Measurements from ENCODE around the gene SAMD8. TPM values are rescaled to one million over a fixed set of nuclear protein-coding genes. Genes with fewer than 3 reads are reported as not detected.

The SAMD8 gene
- total and polyA plus RNA-seq, 2 of the 8 experiments (the other 6 are each of a cell fraction or from before 2014, with no cell fraction given), result 11.7 to 20.9 TPM

- FAIRE-seq (no peak), DNase-seq (ENCODE audit: low read depth in 1 of 2, low spot score in 2 of 2) (no peak)
- no peak overlapping the region for H3K27ac ChIP-seq (ENCODE audit: low read depth, low read length)
- CTCF ChIA-PET (ENCODE audit: partially characterized antibody), result no interaction called here
- no peak overlapping the region for H3K56ac ChIP-seq (replicated peaks; ENCODE audit: insufficient read length, low read depth, low read length)
- no peak overlapping the region for H2BK120ac ChIP-seq (replicated peaks; ENCODE audit: low read depth, low read length)
- no peak overlapping the region for H2BK20ac ChIP-seq (ENCODE audit: low read length)
- H3K9me3 ChIP-seq (ENCODE audit: insufficient read depth in 2 of 2, low read depth in 1 of 2, low read length in 1 of 2), result no peaks in the 10 kb centered on the region
- H2AFZ ChIP-seq (ENCODE audit: low read length), result 0 out of 2 replicates have a peak overlapping the region, but pooled peaks have one; percentile 72
- POLR2A ChIA-PET (ENCODE audit: partially characterized antibody), result no interaction called here
- H4K91ac ChIP-seq (replicated peaks; ENCODE audit: insufficient read length, low read length), result no peak overlapping the region
- no peaks in the 10 kb centered on the region; a peak in 2 of 7 replicates for H3K4me1 ChIP-seq (replicated peaks in 1 of 4; ENCODE audit: control insufficient read depth in 3 of 4, insufficient read depth in 4 of 4, low read length in 3 of 4)
- H3K4me3 ChIP-seq (ENCODE audit: extremely low read depth in 1 of 4, insufficient read depth in 2 of 4, low read depth in 3 of 4, low read length in 4 of 4), result no peak overlapping the region
- no peaks in the 10 kb centered on the region for H3K27me3 ChIP-seq (replicated peaks in 1 of 4; ENCODE audit: control insufficient read depth in 3 of 4, extremely low read depth in 1 of 4, insufficient read depth in 3 of 4, low read length in 3 of 4)
- H2AK5ac ChIP-seq (ENCODE audit: low read depth, low read length), result no peak overlapping the region
- H3K23ac ChIP-seq (ENCODE audit: insufficient read length), result no peak overlapping the region
- no peak overlapping the region for H2BK5ac ChIP-seq (ENCODE audit: low read depth, low read length)
- H3K23me2 ChIP-seq (ENCODE audit: low read depth, low read length), result no peaks in the 10 kb centered on the region
- H4K20me1 ChIP-seq (replicated peaks in 1 of 2; ENCODE audit: control insufficient read depth in 1 of 2, insufficient read depth in 2 of 2, low read length in 2 of 2), result no peaks in the 10 kb centered on the region
- no peak overlapping the region for H3K14ac ChIP-seq (ENCODE audit: insufficient read length)
- no peak overlapping the region for H3K4me2 ChIP-seq (ENCODE audit: insufficient read depth in 1 of 2, low read depth in 2 of 2, low read length in 2 of 2)
- no peak overlapping the region for H4K5ac ChIP-seq (ENCODE audit: insufficient read length, low read depth, low read length)
- 99% methylated on average over 4 of the region's 4 CpGs; no CpG with 5 or more reads in 1 of the 2 experiments for WGBS, 2 experiments (ENCODE audit: extremely low coverage in 1 of 2, insufficient coverage in 1 of 2, insufficient read length in 1 of 2, insufficient replicate concordance in 2 of 2, low coverage in 1 of 2, low lambda C conversion rate in 2 of 2, missing lambda C conversion rate in 1 of 2)
- no peak overlapping the region for H4K8ac ChIP-seq (ENCODE audit: extremely low read depth, insufficient read depth, low read length)
- H2BK15ac ChIP-seq (ENCODE audit: low read length), result no peak overlapping the region
- H2BK12ac ChIP-seq (ENCODE audit: low read depth, low read length), result no peak overlapping the region
- no peaks in the 10 kb centered on the region for H3K79me1 ChIP-seq (ENCODE audit: low read depth, low read length)
- no peak overlapping the region for H3K18ac ChIP-seq (ENCODE audit: extremely low read depth, low read length)
- no peak overlapping the region for H3K9ac ChIP-seq (replicated peaks in 1 of 4; ENCODE audit: extremely low read depth in 1 of 4, low read depth in 3 of 4, low read length in 3 of 4)
- H3K4ac ChIP-seq (replicated peaks; ENCODE audit: insufficient read length, low read depth, low read length), result no peak overlapping the region
- no peaks in the 10 kb centered on the region for H3K79me2 ChIP-seq (ENCODE audit: control insufficient read depth in 1 of 2, insufficient read depth in 2 of 2, low read length in 2 of 2)
- no peaks in the 10 kb centered on the region for H3K36me3 ChIP-seq (ENCODE audit: control insufficient read depth in 2 of 4, insufficient read depth in 4 of 4, low read length in 3 of 4)
- TF ChIP-seq SUZ12 (IDR thresholded peaks at IDR 0.05; ENCODE audit: low read length) (no peak), ATF3 (IDR thresholded peaks at IDR 0.05; ENCODE audit: insufficient read depth, low read depth, low read length) (no peak), ATF2 (IDR thresholded peaks at IDR 0.05; ENCODE audit: low read length) (no peak), RXRA (IDR thresholded peaks at IDR 0.05; ENCODE audit: insufficient read depth, low read depth, low read length) (no peak), CBX5 (IDR thresholded peaks at IDR 0.05; ENCODE audit: low read depth, low read length) (no peak), POU5F1 (IDR thresholded peaks at IDR 0.05; ENCODE audit: low read depth, low read length) (no peak), EZH2 (IDR thresholded peaks at IDR 0.05; ENCODE audit: low read depth, low read length, severe bottlenecking) (no peak), SP4 (IDR thresholded peaks at IDR 0.05; ENCODE audit: low read length) (no peak), E2F6 (IDR thresholded peaks at IDR 0.05) (no peak), JUN (IDR thresholded peaks at IDR 0.05; ENCODE audit: low read depth, low read length) (no peak), GTF2F1 (IDR thresholded peaks at IDR 0.05; ENCODE audit: borderline replicate concordance, low read depth, low read length) (no peak), TCF12 (IDR thresholded peaks at IDR 0.05; ENCODE audit: low read depth, low read length) (no peak)
These were observed 46.4 kb upstream of the SAMD8 start for GRCh38 chr10:75065076-75065475.

Measured in H1 (cell line).